GM21381 (cell line): ENCODE measurements around the gene ELAC2.

Source experiments
- ATAC-seq: cut with Tn5 transposase; IDR thresholded peaks from one replicate; pipeline ENCODE4 v1.9.1; 2021; ENCODE audit warnings: mild to moderate bottlenecking, moderate library complexity; ENCODE audit not compliant: unreplicated experiment

ELAC2 gene

DNA sequence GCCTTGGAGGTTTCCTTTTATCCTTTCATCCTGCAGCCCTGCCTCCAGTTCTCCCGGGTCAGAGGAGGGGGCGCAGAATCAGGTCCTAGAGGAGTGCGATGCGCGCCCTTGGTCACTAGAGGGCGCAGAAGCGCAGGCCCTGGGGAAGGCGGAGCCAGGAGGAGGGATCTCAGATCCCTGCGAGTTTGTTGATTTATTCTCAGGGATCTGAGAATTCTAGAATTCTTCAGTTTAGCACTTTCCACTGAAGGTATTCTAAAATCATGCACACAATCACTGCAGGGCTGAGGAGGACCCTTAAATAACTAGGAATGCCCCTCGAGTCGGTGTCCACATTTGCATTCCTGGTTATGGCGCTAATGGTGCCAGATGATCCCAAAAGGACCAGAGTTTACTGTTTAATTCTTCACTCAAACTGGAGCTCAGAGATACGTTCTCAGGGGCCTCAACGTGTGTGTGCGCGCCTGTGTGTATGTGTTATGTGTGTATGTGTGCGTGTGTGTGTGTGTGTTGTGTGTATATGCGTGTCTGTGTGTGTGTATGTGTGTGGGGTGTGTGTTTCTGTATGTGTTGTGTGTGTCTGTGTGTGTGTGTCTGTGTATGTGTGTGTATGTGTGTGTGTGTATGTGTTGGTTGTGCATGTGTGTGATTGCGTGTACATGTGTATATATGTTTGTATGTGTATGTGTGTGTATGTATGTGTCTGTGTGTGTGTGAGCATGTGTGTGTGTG, 6.9 kb upstream of the ELAC2 start:
- ATAC-seq: peak; percentile 88

DNA sequence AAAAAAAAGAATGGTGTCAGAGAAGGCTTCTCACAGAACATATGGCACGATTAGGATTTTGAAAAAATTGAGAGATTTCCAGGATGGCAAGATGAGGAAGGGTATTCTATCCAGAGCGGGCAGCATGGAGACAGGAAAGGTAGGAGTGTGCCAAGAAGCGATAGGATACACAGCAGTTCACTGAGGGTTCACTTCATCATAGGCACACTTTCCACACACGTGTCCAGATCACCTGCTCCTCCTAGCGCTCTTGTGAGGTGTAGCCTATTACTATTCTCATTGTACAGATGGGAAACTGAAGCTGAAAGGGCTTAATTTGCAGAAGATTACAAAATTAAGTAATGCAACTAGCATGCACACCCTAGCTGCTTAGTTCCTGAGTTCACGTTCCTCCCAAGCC, 6.2 kb upstream of the ELAC2 start:
- no peak for ATAC-seq

DNA sequence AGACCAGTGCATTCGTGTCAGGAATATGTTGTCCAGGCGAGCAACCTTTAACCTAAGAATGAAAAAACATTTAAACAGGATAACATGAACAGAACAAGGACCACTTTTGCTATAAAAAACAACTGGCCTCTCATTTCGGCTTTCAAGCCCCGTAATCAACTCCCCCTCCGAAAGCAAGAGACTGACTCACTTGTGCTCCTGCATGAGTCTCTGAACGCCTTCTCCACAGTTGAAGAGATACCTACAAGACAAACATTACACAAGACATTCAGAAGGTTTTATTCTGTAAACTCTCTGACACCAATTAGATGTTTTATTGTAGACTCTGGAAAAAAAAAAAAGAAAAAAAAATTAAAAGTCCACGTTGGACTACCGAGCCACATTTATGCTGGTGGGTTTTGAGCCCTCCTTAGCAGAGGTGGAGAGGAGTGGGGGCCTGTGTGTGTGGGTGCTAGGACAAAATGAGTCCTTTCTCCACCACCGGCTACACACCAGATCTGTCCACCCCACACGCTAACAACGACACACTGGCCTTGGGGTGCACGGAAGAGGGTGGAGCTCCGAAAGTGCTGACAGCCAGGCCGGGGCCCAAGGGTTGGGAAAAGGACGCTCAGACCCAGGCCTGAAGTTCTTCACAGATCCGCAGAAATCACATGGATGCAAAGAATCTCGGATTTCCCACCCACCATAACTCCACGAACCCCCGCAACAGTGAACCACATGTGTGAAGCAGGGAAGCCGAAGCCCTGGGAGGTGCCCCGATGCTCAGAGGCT, 759 bp downstream of the ELAC2 start:
- peak; percentile 7 for ATAC-seq

DNA sequence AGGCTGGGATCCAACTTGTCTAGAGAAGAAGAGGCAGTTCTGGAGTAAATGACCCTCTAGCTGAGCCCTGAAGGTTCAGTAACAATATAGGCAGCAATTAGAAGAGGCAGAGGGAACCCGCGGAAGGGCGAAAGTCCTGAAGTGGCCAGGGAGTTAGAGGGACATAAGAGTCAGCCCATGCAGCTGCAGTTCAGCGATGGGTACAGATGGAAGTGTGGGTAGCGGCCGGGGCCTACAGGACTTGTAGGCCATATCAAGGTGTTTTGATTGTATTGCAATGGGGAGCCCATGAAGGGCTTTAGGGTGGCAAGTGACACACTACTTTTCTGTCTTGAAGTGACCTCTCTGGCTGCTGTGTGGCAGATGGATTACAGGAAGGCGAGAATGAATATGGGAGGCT, 3.0 kb downstream of the ELAC2 start:
- no peak for ATAC-seq

DNA sequence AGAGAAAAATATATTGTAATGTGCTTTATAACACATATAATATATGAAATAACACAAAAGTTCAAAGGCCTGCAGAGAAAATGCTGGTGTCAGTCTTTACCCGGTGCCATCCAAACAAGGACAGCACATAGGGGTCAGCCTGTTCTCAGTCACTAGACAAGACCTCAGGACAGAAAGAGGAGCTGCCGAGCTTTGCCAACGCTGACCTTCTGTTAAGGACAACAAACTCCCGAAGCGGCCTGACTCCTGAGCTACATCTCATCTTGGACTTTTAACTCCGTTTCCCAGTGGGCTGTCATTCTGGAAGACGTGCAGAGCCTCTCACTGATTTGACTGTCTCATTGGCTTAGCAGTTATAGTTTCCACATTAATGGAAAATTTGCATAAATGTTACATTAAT, 6.9 kb downstream of the ELAC2 start:
- ATAC-seq: no peak

DNA sequence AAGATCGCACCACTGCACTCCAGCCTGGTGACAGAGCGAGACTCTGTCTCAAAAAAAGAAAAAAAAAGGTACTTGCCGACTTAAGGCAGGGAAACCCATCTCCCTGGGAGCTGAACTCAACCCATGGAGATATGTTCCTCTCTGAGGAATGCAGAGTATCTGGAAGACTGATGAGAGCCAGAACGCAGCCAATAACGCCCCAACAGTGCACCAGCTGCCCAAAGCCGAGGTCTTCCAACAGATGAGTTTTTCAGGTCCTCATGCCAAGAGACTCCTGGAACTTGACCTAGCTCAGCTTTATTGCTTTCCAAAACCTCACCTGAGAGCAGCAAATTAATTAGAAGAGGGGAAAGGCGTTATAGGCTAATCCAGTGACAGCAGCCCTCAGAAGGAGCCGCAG, 9.4 kb downstream of the ELAC2 start:
- ATAC-seq: no peak

DNA sequence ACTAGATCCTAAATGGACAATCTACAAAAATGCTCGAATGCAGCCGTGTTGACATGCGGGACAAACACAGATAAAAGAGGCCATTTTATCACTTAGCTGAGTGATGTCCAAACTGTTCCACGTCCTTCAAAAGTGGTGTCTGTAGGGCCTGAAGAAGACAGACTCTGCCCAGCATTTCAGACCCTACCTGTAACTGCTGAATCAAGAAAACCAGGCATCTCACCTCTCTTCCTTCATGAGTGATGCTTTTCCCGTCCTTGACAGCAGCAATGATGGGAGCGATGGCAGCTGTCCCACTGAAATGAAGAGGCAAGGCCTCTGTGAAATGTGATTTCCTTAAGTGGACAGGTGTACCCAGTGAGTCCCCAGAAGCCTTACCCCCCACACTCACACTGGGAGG, 12.3 kb downstream of the ELAC2 start:
- ATAC-seq: no peak

DNA sequence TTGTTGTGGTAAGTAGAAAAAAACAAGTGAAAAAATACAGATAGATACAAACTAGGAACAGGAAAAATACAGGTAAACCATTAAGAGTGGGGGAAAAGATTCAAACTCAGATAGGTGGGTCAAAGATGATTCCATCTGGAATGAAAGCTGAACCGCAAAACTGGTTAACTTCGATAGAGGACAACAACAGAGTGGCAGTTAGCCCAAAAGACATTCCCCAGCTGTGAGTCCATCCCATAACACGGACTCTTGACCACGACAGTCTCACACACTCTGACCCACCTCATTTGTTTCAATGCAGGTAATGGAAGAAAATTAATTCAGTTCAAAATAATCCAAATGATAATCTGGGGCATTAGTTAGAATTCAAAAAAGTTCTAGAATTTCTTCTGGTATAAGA, 13.5 kb downstream of the ELAC2 start:
- no peak for ATAC-seq

DNA sequence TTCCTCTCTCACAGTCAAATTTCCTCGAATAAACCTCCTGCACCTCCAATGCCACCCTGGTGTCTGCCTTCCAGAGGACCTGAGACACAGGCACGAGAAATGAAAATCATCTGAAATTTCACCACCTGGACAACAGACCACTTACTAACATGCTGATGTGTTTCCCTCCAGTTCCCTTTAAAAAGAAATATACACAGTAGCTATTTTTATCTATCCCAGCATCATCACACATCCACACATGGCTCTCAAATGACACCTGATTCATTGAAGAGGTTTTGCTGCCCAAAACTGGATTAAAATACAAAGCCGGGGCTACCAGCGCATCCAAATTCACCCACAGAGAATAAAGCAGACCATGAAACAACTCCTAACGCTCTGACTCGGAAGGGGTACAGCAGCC, 13.9 kb downstream of the ELAC2 start:
- ATAC-seq: no peak

DNA sequence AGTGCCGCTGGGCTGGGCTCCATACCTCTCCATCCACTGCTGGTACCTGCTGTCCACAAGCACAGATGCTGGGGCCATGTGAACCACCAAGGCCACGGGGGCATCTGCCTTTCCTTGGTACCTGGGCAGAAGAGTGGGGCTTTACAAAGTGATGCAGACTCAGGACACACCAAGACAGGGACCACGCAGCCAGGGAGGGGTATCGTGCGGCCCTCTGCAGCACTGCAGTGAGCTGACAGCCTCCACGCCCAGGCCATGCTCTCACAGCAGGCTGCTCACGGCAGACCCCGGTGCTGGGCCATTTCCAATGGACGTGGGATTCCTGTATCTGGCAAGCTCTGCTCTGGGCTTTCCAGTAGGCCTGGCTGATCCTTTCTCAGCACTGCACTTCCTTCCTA, 14.4 kb downstream of the ELAC2 start:
- ATAC-seq: no peak

DNA sequence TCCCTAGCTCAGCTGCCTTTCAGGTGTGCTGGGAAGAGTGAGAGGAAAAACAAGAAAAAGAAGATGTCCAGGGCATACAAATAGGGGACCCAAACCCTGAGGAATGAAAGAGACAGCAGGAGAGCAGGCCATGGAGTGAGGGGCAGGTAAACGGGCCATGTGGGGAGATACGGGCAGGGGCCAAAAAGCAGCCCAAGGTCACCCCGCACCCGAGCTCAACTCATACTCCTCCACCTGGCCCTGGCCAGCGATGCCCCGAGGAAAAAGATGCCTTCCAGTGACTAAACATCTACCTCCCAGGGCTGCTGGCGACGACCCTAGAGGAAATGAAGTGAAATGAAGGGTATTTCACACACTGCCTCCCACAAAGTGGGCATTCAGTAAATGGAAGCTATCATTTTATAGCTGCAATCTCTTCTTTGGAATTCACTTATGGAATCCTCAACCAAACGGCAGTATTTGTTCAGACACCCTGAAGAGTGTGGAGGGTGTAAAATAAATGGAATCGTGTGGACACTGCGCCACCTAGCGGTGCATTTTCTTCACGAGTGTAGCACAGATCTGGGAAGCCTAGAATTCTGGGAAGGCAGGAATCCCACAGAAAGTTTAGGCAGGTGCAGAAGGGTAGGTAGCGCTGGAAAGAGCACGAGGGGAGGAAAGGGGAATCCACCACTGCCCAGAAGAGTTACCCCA, 14.9 kb downstream of the ELAC2 start:
- no peak for ATAC-seq

DNA sequence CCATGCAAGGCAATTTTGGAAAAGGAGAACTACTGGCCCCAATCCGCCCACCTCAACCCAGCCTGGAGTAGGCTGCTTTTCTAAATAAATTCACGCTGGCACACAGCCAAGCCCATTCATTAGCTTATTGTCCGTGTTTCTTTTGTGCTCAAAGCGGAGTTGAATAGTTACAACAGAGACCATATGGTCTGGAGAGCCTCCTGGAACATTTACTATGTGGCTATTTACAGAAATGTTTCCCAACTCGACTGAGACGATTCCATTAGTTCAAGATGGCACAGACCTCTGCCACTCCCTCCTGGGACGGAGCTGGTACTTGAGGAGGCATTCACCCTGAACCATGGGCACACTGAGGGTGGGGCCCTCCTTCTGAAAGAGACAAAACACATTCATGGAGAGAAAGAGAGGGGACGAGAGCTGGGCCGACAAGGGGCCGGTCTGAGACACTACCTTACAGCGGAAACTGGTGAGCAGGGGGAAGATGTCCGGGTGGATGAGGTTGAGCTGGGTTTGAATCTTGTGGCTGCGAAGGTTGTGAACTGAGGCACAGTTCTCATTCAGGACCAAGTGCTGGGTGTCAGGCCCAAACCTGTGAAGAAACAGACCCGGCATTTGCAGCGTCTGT, 15.7 kb downstream of the ELAC2 start:
- ATAC-seq: no peak

DNA sequence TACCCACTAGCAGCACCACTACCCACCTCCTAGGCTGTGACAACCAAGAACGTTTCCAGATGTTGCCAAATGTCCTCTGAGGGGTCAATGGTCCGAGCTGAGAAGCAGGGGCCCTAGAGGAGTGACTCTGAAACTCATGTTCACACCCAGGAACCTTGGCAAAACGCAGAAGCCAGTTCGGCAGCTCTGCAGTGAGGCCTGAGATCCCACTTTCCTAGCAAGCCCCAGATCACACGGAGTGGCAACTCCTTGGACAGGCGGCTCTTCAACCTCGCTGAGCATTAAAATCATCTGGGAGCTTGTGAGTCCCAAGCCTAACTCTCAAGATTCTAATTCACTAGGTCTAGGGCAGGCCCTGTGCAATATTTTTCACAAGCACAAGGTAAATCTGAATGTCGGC, 17.3 kb downstream of the ELAC2 start:
- ATAC-seq: no peak

DNA sequence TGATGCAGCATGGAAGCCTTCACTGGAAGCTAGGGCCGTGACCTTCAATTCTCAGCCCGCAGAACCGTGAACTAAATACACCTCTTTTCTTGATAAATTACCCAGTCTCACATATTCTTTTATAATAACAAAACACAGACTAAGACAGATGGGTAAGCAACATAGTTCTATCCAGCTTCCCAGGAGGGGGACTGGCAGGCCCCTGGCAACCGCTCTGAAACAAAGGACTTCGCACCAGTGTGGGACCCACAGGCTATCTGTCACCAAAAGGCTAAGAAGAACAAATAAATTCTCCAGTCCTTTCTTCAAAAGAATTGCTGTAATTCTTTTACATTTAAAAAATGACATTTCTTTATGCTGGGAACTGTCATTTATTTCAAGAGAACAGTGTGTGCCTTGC, 19.0 kb downstream of the ELAC2 start:
- no peak for ATAC-seq

DNA sequence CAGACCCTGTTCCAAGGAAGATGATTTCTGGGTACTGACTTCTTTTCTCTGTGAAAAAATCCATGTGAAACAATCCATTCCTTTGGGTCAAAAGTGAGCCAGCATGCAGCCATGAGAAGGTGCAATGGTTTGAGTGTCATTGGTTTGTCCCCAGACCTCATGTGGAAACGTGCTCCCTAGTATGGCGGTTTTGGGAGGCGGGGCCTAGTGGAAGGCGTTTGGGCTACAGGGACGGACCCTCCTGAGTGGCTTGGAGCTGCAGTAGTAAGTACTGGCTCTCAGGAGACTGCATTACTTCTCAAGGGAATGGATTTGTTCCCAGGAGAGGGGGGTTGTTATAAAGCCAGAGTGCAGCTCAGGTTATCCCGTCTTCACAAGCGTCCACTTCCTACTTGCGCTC, 19.4 kb downstream of the ELAC2 start:
- ATAC-seq: no peak

DNA sequence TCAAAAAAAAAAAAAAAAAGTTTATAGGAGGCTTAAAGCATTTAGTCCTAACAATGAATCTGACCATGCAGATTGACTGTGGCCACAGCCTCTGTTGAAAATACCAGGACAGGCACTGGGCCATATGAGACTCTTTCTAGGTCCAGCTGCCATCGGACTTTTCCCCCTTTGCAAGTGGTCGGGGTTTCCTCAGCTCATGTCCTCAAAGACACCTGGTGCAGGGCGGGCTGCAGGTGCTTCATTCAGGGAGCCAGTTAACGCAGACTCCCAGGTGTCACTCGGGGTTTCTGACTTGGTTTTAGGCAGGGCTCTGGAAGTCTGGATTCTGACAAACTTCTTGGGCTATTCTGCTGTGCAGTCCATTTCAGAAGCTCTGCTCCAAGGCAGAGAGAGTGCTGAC, 20.9 kb downstream of the ELAC2 start:
- ATAC-seq: no peak

DNA sequence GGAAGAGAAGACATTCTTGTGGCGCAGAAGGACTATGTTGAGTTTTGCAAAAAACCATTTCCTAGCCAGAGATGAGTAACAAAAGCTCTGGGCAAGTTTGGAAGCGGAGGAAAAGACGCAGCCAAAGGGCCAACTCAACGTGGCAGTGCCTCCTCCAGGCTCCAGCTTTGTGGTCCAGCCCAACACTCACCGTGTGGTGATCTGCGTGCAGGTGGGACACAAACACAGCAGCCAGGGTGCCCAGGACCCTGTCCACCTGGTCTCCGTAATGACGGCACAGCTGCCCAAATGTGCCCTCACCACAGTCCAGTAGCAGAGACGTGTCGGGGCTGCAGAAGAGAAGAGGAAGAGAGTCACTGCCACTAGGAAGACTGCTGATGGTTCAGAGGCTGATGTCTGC, 21.5 kb downstream of the ELAC2 start:
- ATAC-seq: no peak

DNA sequence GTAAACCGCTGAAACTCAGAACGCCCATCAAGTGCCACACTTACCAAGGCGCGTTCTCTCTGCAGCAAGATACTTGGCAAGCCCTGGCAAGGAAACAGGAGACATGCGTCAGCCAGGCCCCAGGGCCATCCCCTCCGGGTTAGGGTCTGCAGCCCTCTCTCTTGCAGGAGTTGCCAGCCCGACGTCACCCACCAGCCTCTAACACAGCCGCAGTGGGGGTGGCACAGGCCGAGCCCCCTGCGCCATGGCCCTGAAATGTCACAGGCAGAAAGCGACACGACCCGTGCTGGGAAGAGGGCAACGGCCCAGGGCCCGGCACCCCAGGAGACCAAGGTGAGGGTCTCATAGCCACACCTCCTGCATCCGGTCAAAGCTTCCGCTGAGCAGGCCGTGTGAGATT, 21.9 kb downstream of the ELAC2 start:
- ATAC-seq: no peak

DNA sequence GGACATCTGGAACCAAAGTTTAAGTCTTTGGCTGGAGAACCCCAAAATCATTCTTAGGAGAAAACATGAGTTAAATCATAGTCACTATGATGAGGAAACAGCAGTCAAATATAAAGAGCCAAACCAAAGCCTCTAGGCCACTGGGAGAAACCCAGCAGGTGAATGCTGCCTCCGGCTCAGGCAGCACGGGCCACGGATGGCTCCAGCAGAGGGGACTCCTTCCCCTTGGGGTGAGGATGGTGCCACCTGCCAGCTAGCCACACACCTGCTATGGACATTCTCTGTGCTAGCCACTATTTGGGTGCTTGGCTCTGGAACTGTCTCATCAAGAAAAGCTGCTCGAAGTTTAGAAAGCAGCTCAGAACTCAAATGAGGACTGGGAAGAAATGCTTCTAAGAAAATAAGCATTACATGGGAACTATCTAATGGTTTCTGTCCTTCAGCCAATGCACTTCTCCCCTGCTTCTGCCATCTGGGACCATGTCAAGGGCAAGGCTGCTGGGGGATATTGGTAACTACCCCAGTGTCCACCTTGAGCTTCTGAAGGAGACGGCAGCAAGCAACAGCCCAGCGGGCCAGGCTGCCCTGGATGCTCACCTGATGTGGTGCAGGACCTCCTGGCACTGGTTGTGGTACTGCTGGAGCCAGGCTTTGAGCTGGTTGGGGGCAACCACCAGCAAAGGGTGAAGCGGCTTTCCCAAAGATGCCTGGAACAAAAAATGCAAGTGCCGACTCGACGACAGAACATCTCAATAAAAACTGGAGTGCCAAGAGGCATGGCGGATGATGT, 22.5 kb downstream of the ELAC2 start:
- no peak for ATAC-seq

DNA sequence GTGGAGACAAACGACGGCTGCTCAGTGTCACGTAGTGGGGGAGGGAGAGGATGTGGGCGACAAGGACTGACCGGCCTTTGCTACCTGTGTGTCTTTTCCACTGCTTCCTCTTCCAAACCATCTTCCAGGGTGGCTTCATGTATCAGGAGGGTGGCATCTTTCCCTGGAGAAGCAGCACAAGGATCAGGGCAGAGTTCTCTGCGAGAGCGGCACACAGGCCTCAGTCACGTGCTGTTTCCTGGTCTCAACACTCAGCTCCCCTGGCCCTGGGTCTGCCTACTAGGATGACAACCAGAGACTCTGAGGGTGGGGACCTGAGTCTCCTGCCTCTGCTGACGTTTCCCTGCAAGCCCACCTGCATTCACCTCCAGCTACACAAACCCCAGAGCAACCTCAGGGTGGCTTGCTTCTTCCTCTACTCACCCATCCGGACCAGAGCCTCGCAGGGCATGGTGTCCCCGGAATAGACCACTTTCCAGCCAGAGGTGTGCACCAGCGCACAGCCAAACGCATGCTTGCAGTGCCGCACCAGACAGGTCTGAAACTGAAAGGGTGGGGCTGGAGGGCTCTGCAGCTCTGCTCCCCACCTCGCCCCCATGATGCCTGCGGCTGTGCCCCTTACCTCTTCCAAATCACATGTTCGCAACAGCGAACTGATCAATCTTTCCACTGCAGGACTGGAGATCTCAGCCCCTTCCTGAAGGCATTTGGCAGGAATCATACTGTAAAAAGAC, 23.3 kb downstream of the ELAC2 start:
- ATAC-seq: no peak
